IMR-90 (cell line): ENCODE results near the gene RBMXL3. TPM values are rescaled to one million over a fixed set of nuclear protein-coding genes. Genes with fewer than 3 reads are reported as not detected.

Experiments
- ATAC-seq: fragments of 200-7000 bp; cut with Tn5 transposase; 2 replicates; pipeline ENCODE4 v1.9.1; 2020; ENCODE audit warnings: low read depth, mild to moderate bottlenecking, moderate library complexity
- BruUV-seq: library from RNA; stranded (reverse); fragments of 400-500 nt; replicated peaks from 2 replicates; lab custom pipeline; 2021; lab: Mats Ljungman, UMichigan
- CTCF ChIA-PET: fragments of 300-600 bp; formaldehyde crosslinking; extraction: SDS; loops from one replicate; lab custom pipeline; 2021; ENCODE audit warnings: antibody characterized with exemption; lab: Yijun Ruan, JAX
- POLR2A ChIA-PET: fragments of 300-600 bp; sonication (Branson Sonifier 250); formaldehyde crosslinking; loops from one replicate; lab custom pipeline; 2022; ENCODE audit warnings: antibody characterized with exemption; ENCODE audit not compliant: unreplicated experiment; lab: Charles Lee
- DNase-seq: peaks from one replicate; pipeline ENCODE4 v3.0.0; 2013
- H2AFZ ChIP-seq: replicated peaks from 2 replicates; pipeline ENCODE3; 2013; ENCODE audit warnings: low read length, mild to moderate bottlenecking; ENCODE audit not compliant: poor library complexity
- H2AK5ac ChIP-seq: 2 replicates; pipeline ENCODE4 v1.6.1; 2013; ENCODE audit warnings: low read depth, low read length, inconsistent platforms
- H2AK9ac ChIP-seq: replicated peaks from 2 replicates; pipeline ENCODE3; 2013; ENCODE audit warnings: mild to moderate bottlenecking, low read depth, low read length, moderate library complexity; ENCODE audit not compliant: poor library complexity
- H2BK120ac ChIP-seq: 2 replicates; pipeline ENCODE4 v1.6.1; 2013; ENCODE audit warnings: low read depth, low read length, inconsistent platforms
- H2BK15ac ChIP-seq: 3 replicates; pipeline ENCODE4 v1.6.1; 2013; ENCODE audit warnings: low read depth, low read length, inconsistent platforms
- H2BK20ac ChIP-seq: 2 replicates; pipeline ENCODE4 v1.6.1; 2013; ENCODE audit warnings: low read depth, mild to moderate bottlenecking, inconsistent platforms, low read length, moderate library complexity
- H2BK5ac ChIP-seq: 2 replicates; pipeline ENCODE4 v1.6.1; 2013; ENCODE audit warnings: mild to moderate bottlenecking, low read depth, low read length, inconsistent platforms; ENCODE audit not compliant: poor library complexity, severe bottlenecking
- H3K14ac ChIP-seq: replicated peaks from 2 replicates; pipeline ENCODE4 v1.6.1; 2013; ENCODE audit warnings: low read depth, low read length, inconsistent platforms
- H3K18ac ChIP-seq: 2 replicates; pipeline ENCODE4 v1.6.1; 2013; ENCODE audit warnings: low read depth, low read length, control low read depth
- H3K23ac ChIP-seq: 2 replicates; pipeline ENCODE4 v1.6.1; 2013; ENCODE audit warnings: low read depth, low read length, inconsistent platforms
- H3K27ac ChIP-seq: 2 replicates; pipeline ENCODE4 v1.5.1; 2013; ENCODE audit warnings: mild to moderate bottlenecking, control low read depth, low read length; ENCODE audit not compliant: insufficient read depth
- H3K27me3 ChIP-seq: 2 replicates; pipeline ENCODE4 v1.6.1; 2013; ENCODE audit warnings: low read length; ENCODE audit not compliant: control insufficient read depth, insufficient read depth
- H3K36me3 ChIP-seq: 2 replicates; pipeline ENCODE4 v1.6.1; 2013; ENCODE audit warnings: low read length, mixed read lengths; ENCODE audit not compliant: control insufficient read depth, insufficient read depth
- H3K4ac ChIP-seq: 2 replicates; pipeline ENCODE4 v1.6.1; 2013; ENCODE audit warnings: low read depth, low read length, inconsistent platforms
- H3K4me1 ChIP-seq: 2 replicates; pipeline ENCODE4 v1.6.1; 2013; ENCODE audit warnings: low read length, mixed read lengths; ENCODE audit not compliant: control insufficient read depth, insufficient read depth
- H3K4me2 ChIP-seq: 2 replicates; pipeline ENCODE4 v1.6.1; 2013; ENCODE audit warnings: low read depth, mild to moderate bottlenecking, control low read depth, low read length, moderate library complexity
- H3K4me3 ChIP-seq: 2 replicates; pipeline ENCODE4 v1.5.1; 2013; ENCODE audit warnings: low read depth, mild to moderate bottlenecking, control low read depth, low read length, moderate library complexity; ENCODE audit not compliant: insufficient read depth
- H3K56ac ChIP-seq: 2 replicates; pipeline ENCODE4 v1.6.1; 2013; ENCODE audit warnings: low read length, inconsistent platforms; ENCODE audit not compliant: insufficient read depth; ENCODE audit errors: extremely low read depth
- H3K79me1 ChIP-seq, 2 experiments: 2 replicates each; pipeline ENCODE4 v1.6.1; 2013; ENCODE audit warnings: low read length in 2 of 2, inconsistent platforms in 1 of 2, low read depth in 1 of 2
- H3K9ac ChIP-seq: 2 replicates; pipeline ENCODE4 v1.6.1; 2013; ENCODE audit warnings: low read depth, low read length, control low read depth
- H3K9me1 ChIP-seq: 2 replicates; pipeline ENCODE4 v1.6.1; 2013; ENCODE audit warnings: low read length, inconsistent platforms; ENCODE audit not compliant: insufficient read depth
- H3K9me3 ChIP-seq: 2 replicates; pipeline ENCODE4 v1.6.1; 2013; ENCODE audit warnings: low read length; ENCODE audit not compliant: control insufficient read depth, insufficient read depth
- H4K20me1 ChIP-seq: 2 replicates; pipeline ENCODE4 v1.6.1; 2013; ENCODE audit warnings: low read length, inconsistent platforms; ENCODE audit not compliant: insufficient read depth
- H4K5ac ChIP-seq: 2 replicates; pipeline ENCODE4 v1.6.1; 2013; ENCODE audit warnings: mild to moderate bottlenecking, low read depth, low read length, control low read depth
- H4K8ac ChIP-seq, 2 experiments: 2 replicates each; pipeline ENCODE4 v1.6.1; 2013; ENCODE audit warnings: low read depth in 2 of 2, low read length in 2 of 2, control low read depth in 1 of 2, inconsistent platforms in 1 of 2
- H4K91ac ChIP-seq: 2 replicates; pipeline ENCODE4 v1.6.1; 2013; ENCODE audit warnings: low read depth, low read length, inconsistent platforms; ENCODE audit not compliant: insufficient read depth
- CEBPB ChIP-seq: IDR thresholded peaks from 2 replicates; pipeline ENCODE4 v1.6.1; 2012; ENCODE audit warnings: low read depth, low read length, improper control_type of control experiment
- CHD1 ChIP-seq: IDR thresholded peaks from 2 replicates; pipeline ENCODE4 v1.6.1; 2012; ENCODE audit warnings: low read depth, low read length, improper control_type of control experiment
- FOS ChIP-seq: fragments of 150-350 bp; IDR thresholded peaks from 2 replicates; pipeline ENCODE4 v1.6.1; 2016; ENCODE audit warnings: low read depth, low read length
- MAFK ChIP-seq: IDR thresholded peaks from 2 replicates; pipeline ENCODE4 v1.6.1; 2012; ENCODE audit warnings: low read depth, low read length, improper control_type of control experiment
- MAZ ChIP-seq: IDR thresholded peaks from 2 replicates; pipeline ENCODE4 v1.6.1; 2012; ENCODE audit warnings: low read depth, mild to moderate bottlenecking, low read length, improper control_type of control experiment, moderate library complexity, borderline replicate concordance
- NFE2L2 ChIP-seq: fragments of 150-350 bp; IDR thresholded peaks from 2 replicates; pipeline ENCODE4 v1.6.1; 2016; ENCODE audit warnings: low read depth, mild to moderate bottlenecking, low read length
- RCOR1 ChIP-seq: IDR thresholded peaks from 2 replicates; pipeline ENCODE4 v1.6.1; 2012; ENCODE audit warnings: mild to moderate bottlenecking, low read length, improper control_type of control experiment; ENCODE audit not compliant: insufficient replicate concordance
- SMC3 ChIP-seq: fragments of 150-350 bp; IDR thresholded peaks from 2 replicates; pipeline ENCODE4 v1.6.1; 2016; ENCODE audit warnings: low read depth, mild to moderate bottlenecking, antibody characterized with exemption, low read length, moderate library complexity
- USF2 ChIP-seq: fragments of 150-350 bp; IDR thresholded peaks from 2 replicates; pipeline ENCODE4 v1.6.1; 2017; ENCODE audit warnings: mild to moderate bottlenecking, antibody characterized with exemption, low read length, low read depth
- WGBS, 2 experiments: methylation state at CpG; one replicate each; pipeline versions ENCODE4 v1.1.5 to v1.1.7; 2013; ENCODE audit warnings: missing lambda C conversion rate in 2 of 2; ENCODE audit not compliant: insufficient read length in 1 of 2; ENCODE audit errors: extremely low coverage in 2 of 2; 5-methylcytosine and 5-hydroxymethylcytosine counted together
- dilution Hi-C: fragments of 300-500 bp; cut with HindIII; formaldehyde crosslinking; loops from one replicate; pipeline ENCODE4 v1.14.3; 2018; ENCODE audit warnings: low sequenced_read_pairs; ENCODE audit not compliant: unreplicated experiment
- in situ Hi-C: fragments of 300-500 bp; cut with MboI; formaldehyde crosslinking; loops from 3 replicates; pipeline ENCODE4 v1.14.3; 2019; ENCODE audit warnings: low sequenced_read_pairs, inconsistent platforms, mixed read lengths
- intact Hi-C: fragments of 100-400 bp; cut with micrococcal nuclease; formaldehyde crosslinking; loops from 2 replicates; pipeline ENCODE4 v1.10.0; 2022
- polyA plus RNA-seq, 3 experiments: library from polyadenylated mRNA; depleted of rRNA; stranded (reverse); fragments of >200 nt; gene quantifications; 2 replicates each; pipeline ENCODE4 v1.2.3, GENCODE V29; 2012; ENCODE audit warnings: low replicate concordance in 1 of 3
- total RNA-seq: library from RNA; depleted of rRNA; stranded (reverse); fragments of >200 nt; gene quantifications from 2 replicates; pipeline ENCODE4 v1.2.3, GENCODE V29; 2012

The RBMXL3 gene
- total and polyA plus RNA-seq, 2 of the 4 experiments (the other 2 are of a cell fraction), result not detected

GRCh38 chrX:115191490-115192243 is 2.5 kb downstream of the RBMXL3 start:
- H3K27ac ChIP-seq, result no peak overlapping the region
- no peak overlapping the region for H2AK9ac ChIP-seq
- 90% methylated on average over 37 of the region's 64 CpGs; no CpG with 5 or more reads in 1 of the 2 experiments for WGBS, 2 experiments
- no peaks in the 10 kb centered on the region; the same call in none of the 2 replicates for H4K20me1 ChIP-seq
- no peak overlapping the region for H2AFZ ChIP-seq
- ATAC-seq, result no peak
- no peaks in the 10 kb centered on the region for H3K27me3 ChIP-seq
- TF ChIP-seq RCOR1, result no peak
- no peak for TF ChIP-seq CHD1
- no peak for TF ChIP-seq USF2
- TF ChIP-seq FOS, result no peak
- TF ChIP-seq MAZ, result no peak
- no peak for TF ChIP-seq CEBPB
- TF ChIP-seq NFE2L2, result no peak
- no peak for TF ChIP-seq MAFK
- TF ChIP-seq SMC3, result no peak
- H3K79me1 ChIP-seq, result peaks cover 0 to 10% of the 10 kb centered on the region in 2 experiments; a peak in 2 of 4 replicates
- H3K9me1 ChIP-seq, result 0 out of 2 replicates have a peak, but pooled peaks cover under 1% of the 10 kb centered on the region
- no peak overlapping the region for H2BK20ac ChIP-seq
- dilution Hi-C loops, result no loop called here
- in situ Hi-C loops, result no loop called here
- H4K5ac ChIP-seq, result no peak overlapping the region
- no peak overlapping the region for H2BK15ac ChIP-seq
- H3K18ac ChIP-seq, result no peak overlapping the region
- no peaks in the 10 kb centered on the region for H3K4me1 ChIP-seq
- H3K36me3 ChIP-seq, result no peaks in the 10 kb centered on the region; the same call in 1 of the 2 replicates
- no peak overlapping the region for H3K56ac ChIP-seq
- no peak overlapping the region for H3K23ac ChIP-seq
- H3K4me2 ChIP-seq, result no peak overlapping the region
- H2AK5ac ChIP-seq, result no peak overlapping the region
- no peak overlapping the region for H3K9ac ChIP-seq
- CTCF ChIA-PET, result no interaction called here
- no peak overlapping the region for H4K8ac ChIP-seq
- H3K14ac ChIP-seq, result no peak overlapping the region
- no TSS peak for BruUV-seq
- POLR2A ChIA-PET, result no interaction called here
- intact Hi-C loops, result no loop called here
- H3K4me3 ChIP-seq, result no peak overlapping the region
- no peak for DNase-seq
- H3K4ac ChIP-seq, result no peak overlapping the region
- no peak overlapping the region for H2BK120ac ChIP-seq
- no peak overlapping the region for H4K91ac ChIP-seq
- H2BK5ac ChIP-seq, result no peak overlapping the region
- peaks cover 14% of the 10 kb centered on the region; the same call in 1 of the 2 replicates for H3K9me3 ChIP-seq
